LNCaP clone FGC (cell line): ENCODE results near the gene CLEC16A.

Experiments
- DNase-seq: peaks from one replicate; pipeline ENCODE4 v3.0.0-alpha.2; 2011; ENCODE audit warnings: low read depth
- H3K4me3 ChIP-seq: 2 replicates; pipeline ENCODE4 v1.5.1; 2011; ENCODE audit warnings: mild to moderate bottlenecking, low read depth, low read length, control low read depth
- TF ChIP-seq, protein P1 (sequence below): IDR thresholded peaks from 2 replicates; pipeline ENCODE4 v1.5.1; 2012; ENCODE audit warnings: mild to moderate bottlenecking; ENCODE audit not compliant: control insufficient read depth, insufficient read depth; ENCODE audit errors: extremely low read depth

CLEC16A gene

DNA sequence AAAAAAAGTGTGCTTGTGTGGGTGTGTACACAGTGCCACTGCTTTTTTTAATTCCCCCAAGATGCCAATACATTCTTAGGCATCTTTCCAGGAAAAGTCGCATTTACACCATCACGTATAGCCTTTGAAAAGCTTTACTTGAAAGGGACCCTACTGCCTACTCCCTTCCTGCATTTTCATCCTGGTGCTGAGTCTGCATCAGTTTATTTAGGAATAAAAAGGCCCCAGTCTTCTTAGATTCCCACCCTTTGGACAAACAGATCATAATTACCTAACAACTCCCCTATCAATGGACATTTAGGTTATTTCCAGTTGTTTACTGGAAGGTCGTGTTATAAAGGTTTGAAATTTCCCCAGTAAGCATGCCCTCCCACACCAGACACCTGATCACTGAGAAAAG, 54.9 kb downstream of the CLEC16A start:
- DNase-seq = no peak
- TF ChIP-seq, protein P1, sequence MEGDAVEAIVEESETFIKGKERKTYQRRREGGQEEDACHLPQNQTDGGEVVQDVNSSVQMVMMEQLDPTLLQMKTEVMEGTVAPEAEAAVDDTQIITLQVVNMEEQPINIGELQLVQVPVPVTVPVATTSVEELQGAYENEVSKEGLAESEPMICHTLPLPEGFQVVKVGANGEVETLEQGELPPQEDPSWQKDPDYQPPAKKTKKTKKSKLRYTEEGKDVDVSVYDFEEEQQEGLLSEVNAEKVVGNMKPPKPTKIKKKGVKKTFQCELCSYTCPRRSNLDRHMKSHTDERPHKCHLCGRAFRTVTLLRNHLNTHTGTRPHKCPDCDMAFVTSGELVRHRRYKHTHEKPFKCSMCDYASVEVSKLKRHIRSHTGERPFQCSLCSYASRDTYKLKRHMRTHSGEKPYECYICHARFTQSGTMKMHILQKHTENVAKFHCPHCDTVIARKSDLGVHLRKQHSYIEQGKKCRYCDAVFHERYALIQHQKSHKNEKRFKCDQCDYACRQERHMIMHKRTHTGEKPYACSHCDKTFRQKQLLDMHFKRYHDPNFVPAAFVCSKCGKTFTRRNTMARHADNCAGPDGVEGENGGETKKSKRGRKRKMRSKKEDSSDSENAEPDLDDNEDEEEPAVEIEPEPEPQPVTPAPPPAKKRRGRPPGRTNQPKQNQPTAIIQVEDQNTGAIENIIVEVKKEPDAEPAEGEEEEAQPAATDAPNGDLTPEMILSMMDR = no peak
- H3K4me3 ChIP-seq = no peak overlapping the region

DNA sequence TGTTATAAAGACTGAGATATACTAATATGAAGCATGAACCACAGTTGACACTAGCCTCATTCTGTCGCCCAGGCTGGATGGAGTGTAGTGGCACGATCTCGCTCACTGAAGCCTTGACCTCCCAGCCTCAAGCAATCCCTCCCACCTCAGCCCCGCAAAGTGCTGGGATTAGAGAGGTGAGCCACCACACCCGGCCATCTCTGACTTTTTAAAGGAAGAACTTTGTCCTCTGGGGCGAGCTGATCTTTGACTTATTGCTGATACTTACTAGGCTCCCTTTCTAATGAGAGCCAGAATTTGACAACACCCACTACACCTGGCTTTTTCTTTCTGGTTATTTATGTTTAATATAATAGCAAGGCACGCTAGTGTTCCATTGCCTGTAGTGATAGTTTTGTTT, 57.2 kb downstream of the CLEC16A start:
- TF ChIP-seq, protein P1 = no peak
- no peak overlapping the region for H3K4me3 ChIP-seq
- no peak for DNase-seq

DNA sequence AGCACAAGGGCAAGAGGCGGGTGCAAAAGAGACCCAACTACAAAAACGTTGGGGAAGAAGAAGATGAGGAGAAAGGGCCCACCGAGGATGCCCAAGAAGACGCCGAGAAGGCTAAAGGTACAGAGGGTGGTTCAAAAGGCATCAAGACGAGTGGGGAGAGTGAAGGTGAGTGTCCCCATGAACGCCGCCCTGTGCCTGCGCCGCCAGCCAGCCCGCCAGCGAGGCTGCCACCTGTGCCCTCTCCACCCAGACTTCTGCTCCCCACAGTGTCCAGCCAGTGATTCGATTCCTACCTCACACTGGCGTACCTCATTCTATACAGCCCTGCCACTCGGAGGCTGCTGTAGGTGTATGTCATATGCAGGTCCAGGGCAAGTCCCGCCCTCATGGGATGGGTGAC, 58.8 kb downstream of the CLEC16A start:
- no peak for DNase-seq
- no peak overlapping the region for H3K4me3 ChIP-seq
- TF ChIP-seq, protein P1 = no peak

- H3K4me3 ChIP-seq = no peak overlapping the region
- no peak for DNase-seq
- TF ChIP-seq, protein P1 = no peak
Observed at GRCh38 chr16:11004351-11004750, 60.0 kb downstream of the CLEC16A start.

DNA sequence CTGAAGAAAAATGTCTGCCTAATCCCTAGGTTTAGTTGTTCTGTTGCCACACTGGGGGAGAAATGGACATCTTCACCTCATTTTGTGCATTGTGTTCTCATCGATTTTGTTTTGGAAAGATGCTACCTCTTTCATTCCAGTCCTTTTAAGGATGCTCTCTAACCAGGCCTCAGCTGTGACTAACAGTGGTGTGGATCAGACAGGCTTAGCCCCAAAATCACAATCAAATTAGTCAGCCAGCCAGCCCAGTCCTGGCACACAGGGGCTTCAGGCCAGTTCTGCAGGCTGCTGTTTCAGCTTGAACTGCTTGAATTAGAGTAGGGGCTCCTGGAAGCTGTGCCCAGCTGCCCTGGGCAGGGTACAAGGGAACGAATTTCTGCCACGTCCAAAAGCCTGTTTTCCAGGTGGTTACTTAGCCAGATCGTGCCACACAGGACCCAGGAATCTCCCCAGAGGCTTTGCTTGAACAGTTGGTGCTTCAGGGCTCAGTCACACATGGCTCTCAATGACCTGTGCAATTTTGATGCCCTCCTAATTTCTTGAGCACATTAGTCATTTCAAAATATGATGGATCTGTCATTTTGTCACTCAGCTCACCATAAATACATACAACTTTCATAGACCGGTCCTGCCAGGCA, 60.7 kb downstream of the CLEC16A start:
- H3K4me3 ChIP-seq = no peak overlapping the region
- TF ChIP-seq, protein P1 = no peak
- DNase-seq = no peak

GRCh38 chr16:11005611-11005975, 61.2 kb downstream of the CLEC16A start:
- TF ChIP-seq, protein P1 = no peak
- no peak for DNase-seq

DNA sequence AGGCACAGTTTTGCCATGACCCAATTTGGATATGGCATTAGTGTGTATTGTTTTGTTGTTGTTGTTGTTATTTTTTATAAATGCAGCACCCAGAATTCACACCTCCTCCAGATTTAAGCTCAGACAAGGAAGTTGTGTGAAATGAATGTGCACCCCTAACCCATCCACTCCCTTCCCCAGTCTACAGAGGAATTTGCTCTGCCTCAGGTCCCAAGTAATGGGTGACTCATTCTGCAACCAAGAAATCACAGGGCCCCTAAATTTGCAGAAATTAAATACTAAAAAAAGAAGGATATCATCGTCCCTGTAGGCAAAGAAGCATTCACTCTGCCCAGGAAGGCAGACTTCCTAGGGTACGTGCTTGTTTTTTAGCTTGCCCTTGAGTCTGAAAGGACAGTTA, 62.3 kb downstream of the CLEC16A start:
- no peak overlapping the region for H3K4me3 ChIP-seq
- TF ChIP-seq, protein P1 = no peak
- no peak for DNase-seq

More at GRCh38 chr16:11005611-11005975, 61.2 kb downstream of the CLEC16A start:
- no peak overlapping the region for H3K4me3 ChIP-seq
